Erythroblast (primary cell): ENCODE measurements around the gene ZYG11A.

Source experiments
- GATA1 ChIP-seq: IDR thresholded peaks from 2 replicates; pipeline ENCODE4 v1.6.1; 2011; ENCODE audit warnings: low read depth, mild to moderate bottlenecking, control low read depth, low read length, moderate library complexity
- POLR2A ChIP-seq: IDR thresholded peaks from 2 replicates; pipeline ENCODE4 v1.6.1; 2011; ENCODE audit warnings: mild to moderate bottlenecking, low read length

DNA sequence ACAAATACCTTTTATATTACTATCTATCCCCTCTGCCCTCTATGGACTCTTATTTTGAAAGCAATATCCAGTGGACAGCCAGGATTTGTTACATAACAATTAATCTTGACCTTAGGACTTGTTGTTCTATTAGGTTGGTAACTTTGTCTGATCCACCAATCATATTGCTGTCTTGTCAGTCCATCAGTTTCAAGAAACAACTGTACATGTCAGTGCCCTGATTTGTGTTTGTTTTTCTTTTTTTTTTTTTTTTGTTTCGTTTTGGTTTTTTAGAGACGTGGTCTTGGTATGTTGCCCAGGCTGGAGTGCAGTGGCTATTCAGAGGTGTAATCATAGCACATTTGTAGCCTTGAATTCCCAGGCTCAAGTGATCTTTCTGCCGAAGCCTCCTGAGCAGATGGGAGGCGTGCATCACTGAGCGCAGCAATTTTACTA is 83.0 kb downstream of the ZYG11A start:
- no peak for TF ChIP-seq POLR2A
- no peak for TF ChIP-seq GATA1
